HG03045 (cell line): ENCODE results near the gene DLG2.

Source experiments
- ATAC-seq: cut with Tn5 transposase; IDR thresholded peaks from one replicate; pipeline ENCODE4 v1.9.1; 2021; ENCODE audit warnings: mild to moderate bottlenecking, moderate library complexity; ENCODE audit not compliant: unreplicated experiment

The DLG2 gene

GRCh38 chr11:85572056-85572455 is 55.1 kb downstream of the DLG2 start:
- ATAC-seq, result no peak

- no peak for ATAC-seq
Observed at GRCh38 chr11:85569525-85569924, 57.6 kb downstream of the DLG2 start.

- no peak for ATAC-seq
Observed at GRCh38 chr11:85558411-85558810, 68.7 kb downstream of the DLG2 start.

GRCh38 chr11:85551881-85552280 is 75.3 kb downstream of the DLG2 start:
- no peak for ATAC-seq

GRCh38 chr11:85541683-85542082 is 85.5 kb downstream of the DLG2 start:
- no peak for ATAC-seq

- ATAC-seq, result no peak
Observed at GRCh38 chr11:85540635-85541205, 86.4 kb downstream of the DLG2 start.

GRCh38 chr11:85540181-85540580 is 87.0 kb downstream of the DLG2 start:
- ATAC-seq, result no peak

GRCh38 chr11:85539740-85540139 is 87.4 kb downstream of the DLG2 start:
- ATAC-seq, result no peak

GRCh38 chr11:85539029-85539689 is 88.0 kb downstream of the DLG2 start:
- ATAC-seq, result no peak

- ATAC-seq, result no peak
Observed at GRCh38 chr11:85536438-85536837, 90.7 kb downstream of the DLG2 start.

GRCh38 chr11:85534806-85535205 is 92.3 kb downstream of the DLG2 start:
- no peak for ATAC-seq

GRCh38 chr11:85531191-85531897 is 95.8 kb downstream of the DLG2 start:
- ATAC-seq, result no peak

GRCh38 chr11:85530634-85531033 is 96.5 kb downstream of the DLG2 start:
- no peak for ATAC-seq

GRCh38 chr11:85526564-85526963 is 100.6 kb downstream of the DLG2 start:
- ATAC-seq, result no peak

GRCh38 chr11:85525686-85526085 is 101.5 kb downstream of the DLG2 start:
- no peak for ATAC-seq

GRCh38 chr11:85517272-85517671 is 109.9 kb downstream of the DLG2 start:
- ATAC-seq, result no peak

- ATAC-seq, result no peak
Observed at GRCh38 chr11:85495918-85496317, 131.2 kb downstream of the DLG2 start.

- no peak for ATAC-seq
Observed at GRCh38 chr11:85494396-85494795, 132.7 kb downstream of the DLG2 start.

GRCh38 chr11:85485902-85486301 is 141.2 kb downstream of the DLG2 start:
- ATAC-seq, result no peak

- no peak for ATAC-seq
Observed at GRCh38 chr11:85483861-85484260, 143.3 kb downstream of the DLG2 start.

GRCh38 chr11:85481862-85482261 is 145.3 kb downstream of the DLG2 start:
- no peak for ATAC-seq
